Measurements from ENCODE around the gene DLGAP4. TPM values are rescaled to one million over a fixed set of nuclear protein-coding genes. Genes with fewer than 3 reads are reported as not detected.

The DLGAP4 gene
- polyA plus RNA-seq, 1 experiment: 34.9 TPM

DNA sequence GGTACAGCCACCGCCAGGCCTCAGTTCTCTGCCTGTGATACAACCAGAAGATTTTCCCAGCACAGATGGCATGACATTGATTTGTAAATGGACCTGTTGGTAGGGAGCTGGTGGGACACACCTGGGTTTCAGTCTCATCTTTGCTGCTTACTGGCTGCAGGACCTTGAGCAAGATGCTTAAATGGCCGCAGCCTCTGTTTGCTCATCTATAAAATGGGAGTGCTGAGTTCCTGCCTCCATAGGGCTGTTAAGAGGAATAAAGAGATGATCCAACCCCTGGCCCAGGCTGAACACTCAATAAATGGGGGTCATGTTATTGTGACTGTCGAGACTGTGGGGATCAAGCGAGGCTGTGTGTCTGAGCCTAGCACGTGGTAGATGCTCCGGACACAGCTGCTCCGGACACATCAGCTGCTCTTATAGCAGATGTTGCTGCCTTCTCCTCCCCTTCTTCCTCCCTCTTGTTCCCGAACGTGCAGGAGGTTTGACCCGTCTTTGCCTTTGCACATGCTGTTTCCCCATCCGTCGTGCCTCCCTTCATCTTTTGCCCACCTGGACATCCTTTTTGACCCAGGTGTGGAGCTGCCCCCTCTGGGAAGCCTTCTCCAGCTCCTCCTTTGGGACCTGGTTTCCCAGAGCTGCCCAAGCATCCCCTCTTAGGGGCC lies 29.2 kb downstream of the DLGAP4 start:
- no peak for DNase-seq (ENCODE audit: low read depth)
- H3K36me3 ChIP-seq (ENCODE audit: control insufficient read depth, insufficient read depth, low read length): no peaks in the 10 kb centered on the region
- no peak overlapping the region for H3K4me3 ChIP-seq (ENCODE audit: low read depth, low read length)
- H3K27me3 ChIP-seq (ENCODE audit: control insufficient read depth, insufficient read depth, low read length): peaks cover 29% of the 10 kb centered on the region
- ChIA-PET CTCF (interaction anchor here (0.7 kb wide), 1 partner anchor 12 kb away, joined by 3 read pairs; no protein-coding TSS in a partner anchor), POLR2A (no interaction called here)
- TF ChIP-seq, protein P1, sequence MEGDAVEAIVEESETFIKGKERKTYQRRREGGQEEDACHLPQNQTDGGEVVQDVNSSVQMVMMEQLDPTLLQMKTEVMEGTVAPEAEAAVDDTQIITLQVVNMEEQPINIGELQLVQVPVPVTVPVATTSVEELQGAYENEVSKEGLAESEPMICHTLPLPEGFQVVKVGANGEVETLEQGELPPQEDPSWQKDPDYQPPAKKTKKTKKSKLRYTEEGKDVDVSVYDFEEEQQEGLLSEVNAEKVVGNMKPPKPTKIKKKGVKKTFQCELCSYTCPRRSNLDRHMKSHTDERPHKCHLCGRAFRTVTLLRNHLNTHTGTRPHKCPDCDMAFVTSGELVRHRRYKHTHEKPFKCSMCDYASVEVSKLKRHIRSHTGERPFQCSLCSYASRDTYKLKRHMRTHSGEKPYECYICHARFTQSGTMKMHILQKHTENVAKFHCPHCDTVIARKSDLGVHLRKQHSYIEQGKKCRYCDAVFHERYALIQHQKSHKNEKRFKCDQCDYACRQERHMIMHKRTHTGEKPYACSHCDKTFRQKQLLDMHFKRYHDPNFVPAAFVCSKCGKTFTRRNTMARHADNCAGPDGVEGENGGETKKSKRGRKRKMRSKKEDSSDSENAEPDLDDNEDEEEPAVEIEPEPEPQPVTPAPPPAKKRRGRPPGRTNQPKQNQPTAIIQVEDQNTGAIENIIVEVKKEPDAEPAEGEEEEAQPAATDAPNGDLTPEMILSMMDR (IDR thresholded peaks at IDR 0.05; ENCODE audit: insufficient read depth, low read depth, low read length): no peak

DNA sequence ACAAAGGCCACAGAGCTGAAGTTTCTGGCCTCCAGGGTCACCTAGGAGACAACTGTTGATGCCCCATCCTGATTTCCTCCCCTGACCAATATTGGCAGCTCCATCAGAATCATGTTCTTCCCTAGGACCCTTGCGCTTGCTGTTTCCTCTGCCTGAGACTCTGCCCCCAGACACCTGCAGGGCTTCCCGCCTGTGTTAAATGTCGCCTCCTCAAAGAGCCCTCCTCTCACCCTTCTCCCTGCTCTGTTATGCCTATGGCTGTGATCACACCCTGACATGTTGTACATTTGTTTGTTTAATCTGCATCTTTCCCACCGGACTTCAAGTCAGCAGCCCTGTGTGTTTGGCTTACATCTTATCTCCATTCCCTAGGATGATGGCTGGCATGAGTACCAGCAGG lies 30.1 kb downstream of the DLGAP4 start:
- Histone ChIP-seq H3K4me3 (ENCODE audit: low read depth, low read length) (no peak overlapping the region), H3K27me3 (ENCODE audit: control insufficient read depth, insufficient read depth, low read length) (peaks cover 29% of the 10 kb centered on the region), H3K36me3 (ENCODE audit: control insufficient read depth, insufficient read depth, low read length) (no peaks in the 10 kb centered on the region)
- ChIA-PET CTCF (no interaction called here), POLR2A (no interaction called here)
- DNase-seq (ENCODE audit: low read depth): no peak
- TF ChIP-seq, protein P1 (IDR thresholded peaks at IDR 0.05; ENCODE audit: insufficient read depth, low read depth, low read length): no peak

DNA sequence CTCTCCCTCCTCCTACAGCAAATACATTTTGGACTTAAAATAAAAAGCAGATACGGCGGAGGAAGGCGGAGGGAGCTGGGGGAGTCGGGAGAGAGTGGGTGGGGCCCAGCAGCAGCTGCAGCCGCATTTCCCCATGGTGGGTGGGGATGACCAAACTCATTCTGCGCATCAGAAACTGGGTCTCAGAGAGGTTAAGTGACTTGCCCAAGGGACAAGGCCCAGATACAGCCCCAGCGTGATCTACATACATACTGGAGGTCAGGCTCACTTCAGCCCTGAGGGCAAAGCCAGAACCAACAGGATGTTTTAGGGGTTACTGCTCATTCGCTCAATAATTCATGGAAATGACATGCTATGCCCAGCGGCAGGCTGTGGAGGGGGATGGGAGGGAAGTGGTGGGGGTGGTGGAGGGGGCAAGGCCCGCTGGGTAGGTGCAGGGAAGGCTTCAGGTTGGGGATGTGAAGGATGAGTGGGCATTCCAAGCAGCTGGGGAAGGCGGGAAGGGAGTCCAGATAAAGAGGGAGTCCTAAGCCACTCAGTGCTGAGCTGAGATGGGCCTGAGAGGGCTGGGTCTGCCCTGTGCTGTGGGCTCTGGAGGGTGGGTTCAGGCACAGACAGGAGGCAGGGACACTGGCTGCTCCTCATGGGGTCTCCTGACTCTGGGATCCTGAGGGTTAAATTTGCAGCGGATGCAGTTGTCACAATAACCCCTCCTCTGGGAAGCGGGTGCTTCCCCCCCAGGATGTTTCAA lies 31.0 kb downstream of the DLGAP4 start:
- H3K27me3 ChIP-seq (ENCODE audit: control insufficient read depth, insufficient read depth, low read length): peaks cover 21% of the 10 kb centered on the region
- H3K36me3 ChIP-seq (ENCODE audit: control insufficient read depth, insufficient read depth, low read length): no peaks in the 10 kb centered on the region
- TF ChIP-seq, protein P1 (IDR thresholded peaks at IDR 0.05; ENCODE audit: insufficient read depth, low read depth, low read length): no peak
- H3K4me3 ChIP-seq (ENCODE audit: low read depth, low read length): no peak overlapping the region
- CTCF ChIA-PET: no interaction called here
- no peak for DNase-seq (ENCODE audit: low read depth)
- POLR2A ChIA-PET: no interaction called here

DNA sequence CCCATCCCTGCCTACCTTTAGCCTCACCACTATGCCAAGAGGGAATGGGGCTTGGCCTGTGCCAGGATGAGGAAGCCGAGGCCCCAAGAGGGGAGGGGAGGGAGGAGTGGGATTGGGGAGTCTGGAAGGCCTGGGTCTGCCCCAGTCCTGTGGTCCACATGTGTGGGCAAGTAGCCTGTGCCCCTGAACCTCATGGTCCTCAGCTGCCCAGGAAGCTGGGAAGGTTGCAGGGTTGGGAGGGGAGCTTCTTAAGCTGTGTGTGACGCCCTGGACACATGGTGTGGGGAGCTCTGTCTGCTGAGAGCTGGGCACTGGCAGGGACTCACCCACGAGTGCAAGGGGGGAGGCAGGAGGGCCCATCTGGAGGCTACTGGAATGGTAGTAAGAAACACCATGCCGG lies 31.7 kb downstream of the DLGAP4 start:
- ChIA-PET CTCF (no interaction called here), POLR2A (no interaction called here)
- TF ChIP-seq, protein P1 (IDR thresholded peaks at IDR 0.05; ENCODE audit: insufficient read depth, low read depth, low read length): no peak
- DNase-seq (ENCODE audit: low read depth): no peak
- peaks cover 19% of the 10 kb centered on the region for H3K27me3 ChIP-seq (ENCODE audit: control insufficient read depth, insufficient read depth, low read length)
- no peak overlapping the region for H3K4me3 ChIP-seq (ENCODE audit: low read depth, low read length)
- no peaks in the 10 kb centered on the region for H3K36me3 ChIP-seq (ENCODE audit: control insufficient read depth, insufficient read depth, low read length)

DNA sequence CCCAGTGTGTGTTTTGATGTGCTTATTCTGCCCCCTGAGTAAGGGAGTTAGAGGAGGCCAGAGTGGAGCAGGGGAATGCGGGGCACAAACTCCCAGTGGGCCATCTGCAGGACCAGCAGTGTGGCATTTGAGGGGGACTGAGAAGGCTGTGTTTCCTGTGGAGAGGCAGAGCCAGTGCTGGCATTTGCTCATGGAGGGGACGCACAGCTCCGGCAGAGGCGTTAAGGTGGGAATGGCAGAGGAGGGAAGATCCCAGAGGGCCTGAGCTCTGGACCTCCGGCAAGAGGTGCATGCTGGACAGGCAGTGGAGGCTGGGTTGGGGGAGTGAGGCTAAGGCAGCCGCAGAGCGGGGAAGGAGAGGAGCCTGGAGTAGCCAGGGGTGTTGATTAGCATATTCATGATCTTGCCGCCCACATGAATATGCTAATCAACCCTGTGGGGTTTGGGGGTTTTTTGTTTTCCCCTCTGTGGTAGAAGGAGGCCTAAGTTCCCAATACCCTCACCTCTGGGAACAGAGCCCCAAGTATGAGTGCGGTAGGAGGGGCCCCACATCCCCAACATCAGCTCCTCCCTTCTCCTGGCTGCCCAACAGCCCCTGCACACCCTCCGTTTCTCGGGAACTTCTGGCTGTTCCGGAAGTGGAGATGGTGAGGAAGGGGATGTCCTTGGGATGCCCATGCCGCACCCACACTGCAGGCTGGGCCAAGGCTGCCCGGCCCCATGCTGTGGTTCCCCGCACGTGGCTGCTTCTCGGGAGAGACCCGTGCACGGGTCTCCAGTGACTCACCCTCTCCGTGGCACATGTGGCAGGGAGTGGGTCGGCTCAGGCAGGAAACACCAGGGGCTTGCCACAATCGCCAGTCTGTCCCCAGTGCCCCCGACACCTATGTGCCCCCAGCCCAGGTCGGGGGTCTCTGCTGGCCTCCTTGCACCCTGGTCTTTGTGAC lies 33.8 kb downstream of the DLGAP4 start:
- no peak overlapping the region for H3K4me3 ChIP-seq (ENCODE audit: low read depth, low read length)
- ChIA-PET POLR2A (no interaction called here), CTCF (interaction anchor here (0.6 kb wide), 1 partner anchor 371 kb away, joined by 3 read pairs; no protein-coding TSS in a partner anchor)
- TF ChIP-seq, protein P1 (IDR thresholded peaks at IDR 0.05; ENCODE audit: insufficient read depth, low read depth, low read length): no peak
- no peaks in the 10 kb centered on the region for H3K36me3 ChIP-seq (ENCODE audit: control insufficient read depth, insufficient read depth, low read length)
- no peak for DNase-seq (ENCODE audit: low read depth)
- peaks cover 8% of the 10 kb centered on the region for H3K27me3 ChIP-seq (ENCODE audit: control insufficient read depth, insufficient read depth, low read length)
